AG09309 (cell line): ENCODE results near the gene PID1.

Experiments used
- DNase-seq: peaks from one replicate; pipeline ENCODE4 v3.0.0-alpha.2; 2010; ENCODE audit warnings: low read depth
- H3K4me3 ChIP-seq: 2 replicates; pipeline ENCODE4 v1.5.1; 2011; ENCODE audit warnings: mild to moderate bottlenecking, low read depth, low read length, moderate library complexity; ENCODE audit not compliant: control insufficient read depth
- TF ChIP-seq, protein P1 (sequence below): IDR thresholded peaks from 2 replicates; pipeline ENCODE4 v1.5.1; 2011; ENCODE audit warnings: mild to moderate bottlenecking, low read depth, low read length, inconsistent platforms; ENCODE audit not compliant: insufficient read depth, control insufficient read depth; ENCODE audit errors: missing control alignments

PID1 gene

DNA sequence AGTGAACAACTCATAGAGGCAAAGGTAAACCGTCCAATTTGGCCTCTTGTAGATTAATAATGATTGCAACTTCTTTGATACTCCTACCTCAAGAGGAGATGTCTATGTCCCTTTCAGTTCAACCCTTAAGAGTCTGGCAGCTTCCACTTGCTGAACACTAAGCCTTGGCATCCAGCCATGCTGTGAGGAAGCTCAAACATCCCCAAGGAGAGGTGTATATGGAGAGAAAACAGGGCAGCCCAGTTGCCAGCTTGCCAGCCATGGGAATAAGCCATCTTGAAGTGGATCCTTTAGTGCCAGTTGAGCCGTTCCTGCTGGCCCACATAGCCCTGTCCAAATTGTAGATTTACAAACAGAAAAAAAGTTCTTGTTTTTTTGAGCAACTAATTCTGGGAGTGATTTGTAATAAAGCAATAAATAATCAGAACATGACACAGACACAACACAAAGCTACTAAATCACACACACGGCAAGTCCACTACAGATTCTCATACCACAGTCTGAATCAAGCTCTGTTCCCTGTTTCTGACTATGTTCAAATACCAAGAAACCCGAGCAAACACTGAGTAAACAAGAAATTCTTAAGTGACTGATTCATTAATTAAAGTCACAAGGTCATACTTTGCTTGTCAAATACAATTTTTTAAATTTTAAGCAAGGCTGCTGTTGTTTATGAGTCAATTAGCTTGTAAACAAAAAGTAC lies 96.1 kb downstream of the PID1 start:
- H3K4me3 ChIP-seq = no peak overlapping the region
- TF ChIP-seq, protein P1, sequence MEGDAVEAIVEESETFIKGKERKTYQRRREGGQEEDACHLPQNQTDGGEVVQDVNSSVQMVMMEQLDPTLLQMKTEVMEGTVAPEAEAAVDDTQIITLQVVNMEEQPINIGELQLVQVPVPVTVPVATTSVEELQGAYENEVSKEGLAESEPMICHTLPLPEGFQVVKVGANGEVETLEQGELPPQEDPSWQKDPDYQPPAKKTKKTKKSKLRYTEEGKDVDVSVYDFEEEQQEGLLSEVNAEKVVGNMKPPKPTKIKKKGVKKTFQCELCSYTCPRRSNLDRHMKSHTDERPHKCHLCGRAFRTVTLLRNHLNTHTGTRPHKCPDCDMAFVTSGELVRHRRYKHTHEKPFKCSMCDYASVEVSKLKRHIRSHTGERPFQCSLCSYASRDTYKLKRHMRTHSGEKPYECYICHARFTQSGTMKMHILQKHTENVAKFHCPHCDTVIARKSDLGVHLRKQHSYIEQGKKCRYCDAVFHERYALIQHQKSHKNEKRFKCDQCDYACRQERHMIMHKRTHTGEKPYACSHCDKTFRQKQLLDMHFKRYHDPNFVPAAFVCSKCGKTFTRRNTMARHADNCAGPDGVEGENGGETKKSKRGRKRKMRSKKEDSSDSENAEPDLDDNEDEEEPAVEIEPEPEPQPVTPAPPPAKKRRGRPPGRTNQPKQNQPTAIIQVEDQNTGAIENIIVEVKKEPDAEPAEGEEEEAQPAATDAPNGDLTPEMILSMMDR = no peak
- DNase-seq = no peak

GRCh38 chr2:229173825-229174359 lies 97.2 kb downstream of the PID1 start:
- no peak overlapping the region for H3K4me3 ChIP-seq
- TF ChIP-seq, protein P1 = no peak
- DNase-seq = no peak

- DNase-seq = no peak
- TF ChIP-seq, protein P1 = no peak
- H3K4me3 ChIP-seq = no peak overlapping the region
These were observed 100.2 kb downstream of the PID1 start for GRCh38 chr2:229170916-229171315.

DNA sequence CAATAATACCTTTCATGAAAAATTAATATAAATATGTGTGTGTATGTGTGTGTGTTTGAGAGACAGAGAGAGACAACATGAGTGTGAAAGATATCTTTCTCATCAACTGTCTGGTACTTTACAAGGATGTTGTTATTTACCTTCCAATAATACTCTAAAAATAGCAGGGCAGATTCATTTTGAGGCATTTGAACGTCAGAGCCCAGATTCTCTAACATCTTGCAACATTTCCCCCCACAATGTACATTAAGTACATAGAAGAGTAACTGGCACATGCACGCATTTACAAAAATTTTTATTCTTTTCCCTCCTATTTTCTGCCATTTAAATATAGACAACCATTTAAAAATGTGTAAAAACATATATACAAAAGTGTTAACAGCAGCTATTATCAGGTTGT lies 100.9 kb downstream of the PID1 start:
- TF ChIP-seq, protein P1 = no peak
- no peak for DNase-seq
- H3K4me3 ChIP-seq = no peak overlapping the region

DNA sequence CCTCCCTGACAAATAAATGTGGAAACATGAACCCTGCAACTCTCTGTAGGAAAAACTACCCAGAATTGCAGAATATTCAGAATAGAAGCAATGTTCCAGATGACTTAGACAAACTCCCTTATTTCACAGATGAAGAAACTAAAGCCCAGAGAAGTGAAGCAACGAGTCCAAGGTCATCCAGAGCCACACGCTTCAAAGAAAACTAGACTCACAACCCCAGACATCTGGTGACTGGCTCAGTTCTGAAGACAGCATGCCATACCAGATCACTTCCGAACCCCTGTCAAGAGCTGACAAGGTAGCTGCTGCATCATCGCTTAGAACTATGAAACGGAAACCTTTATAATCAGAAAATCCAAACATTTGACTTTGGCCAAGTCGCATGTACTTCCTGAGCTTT lies 101.3 kb downstream of the PID1 start:
- no peak overlapping the region for H3K4me3 ChIP-seq
- DNase-seq = no peak
- TF ChIP-seq, protein P1 = no peak

- no peak overlapping the region for H3K4me3 ChIP-seq
- TF ChIP-seq, protein P1 = no peak
- DNase-seq = no peak
These were observed 106.4 kb downstream of the PID1 start for GRCh38 chr2:229164545-229165249.
